Astrocyte (in vitro differentiated cells and primary cell): ENCODE results near the gene PRTG.

Experiments used
- EZH2 ChIP-seq: IDR thresholded peaks from 2 replicates; pipeline ENCODE4 v1.6.1; 2012; ENCODE audit warnings: mild to moderate bottlenecking, low read length, inconsistent platforms; ENCODE audit not compliant: insufficient read depth
- TF ChIP-seq, protein P1 (sequence below): IDR thresholded peaks from 2 replicates; pipeline ENCODE4 v1.5.1; 2011; ENCODE audit warnings: low read depth, mild to moderate bottlenecking, inconsistent platforms, low read length, moderate library complexity; ENCODE audit not compliant: insufficient read depth

DNA sequence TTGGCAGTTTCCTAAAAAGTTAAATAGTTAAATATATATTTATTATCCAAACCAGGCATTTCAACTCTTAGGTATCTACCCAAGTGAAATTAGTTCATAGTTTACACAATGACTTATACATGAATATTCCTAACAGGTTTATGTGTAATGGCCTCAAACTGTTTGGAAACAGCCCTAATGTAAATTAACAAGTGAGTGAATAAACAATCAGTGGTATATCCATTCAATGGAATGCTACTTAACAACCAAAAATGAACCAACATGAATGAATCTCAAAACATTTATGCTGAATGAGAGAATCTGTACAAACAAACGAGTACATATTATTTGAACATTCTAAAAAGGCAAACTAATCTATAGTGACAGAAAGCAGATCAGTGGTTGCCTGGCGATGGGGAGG, 33.5 kb downstream of the PRTG start:
- TF ChIP-seq, protein P1, sequence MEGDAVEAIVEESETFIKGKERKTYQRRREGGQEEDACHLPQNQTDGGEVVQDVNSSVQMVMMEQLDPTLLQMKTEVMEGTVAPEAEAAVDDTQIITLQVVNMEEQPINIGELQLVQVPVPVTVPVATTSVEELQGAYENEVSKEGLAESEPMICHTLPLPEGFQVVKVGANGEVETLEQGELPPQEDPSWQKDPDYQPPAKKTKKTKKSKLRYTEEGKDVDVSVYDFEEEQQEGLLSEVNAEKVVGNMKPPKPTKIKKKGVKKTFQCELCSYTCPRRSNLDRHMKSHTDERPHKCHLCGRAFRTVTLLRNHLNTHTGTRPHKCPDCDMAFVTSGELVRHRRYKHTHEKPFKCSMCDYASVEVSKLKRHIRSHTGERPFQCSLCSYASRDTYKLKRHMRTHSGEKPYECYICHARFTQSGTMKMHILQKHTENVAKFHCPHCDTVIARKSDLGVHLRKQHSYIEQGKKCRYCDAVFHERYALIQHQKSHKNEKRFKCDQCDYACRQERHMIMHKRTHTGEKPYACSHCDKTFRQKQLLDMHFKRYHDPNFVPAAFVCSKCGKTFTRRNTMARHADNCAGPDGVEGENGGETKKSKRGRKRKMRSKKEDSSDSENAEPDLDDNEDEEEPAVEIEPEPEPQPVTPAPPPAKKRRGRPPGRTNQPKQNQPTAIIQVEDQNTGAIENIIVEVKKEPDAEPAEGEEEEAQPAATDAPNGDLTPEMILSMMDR = no peak
- TF ChIP-seq EZH2 = no peak
